Neural cell (in vitro differentiated cells): Measurements from ENCODE around the gene A2ML1. TPM values are rescaled to one million over a fixed set of nuclear protein-coding genes. Genes with fewer than 3 reads are reported as not detected.

Experiments used
- H2AFZ ChIP-seq: fragments of 200-600, 300-800 bp; sonication (generic), shearing (Covaris generic); 2 replicates; pipeline ENCODE4 v1.6.0; 2014; ENCODE audit warnings: low read depth, mild to moderate bottlenecking, antibody characterized with exemption, low read length, moderate library complexity
- H3F3A ChIP-seq: fragments of 200-600 bp; shearing (Covaris generic); 2 replicates; pipeline ENCODE4 v1.6.1; 2016; ENCODE audit warnings: mild to moderate bottlenecking, moderate library complexity, mixed read lengths, antibody characterized with exemption, low read length; ENCODE audit not compliant: insufficient read depth, poor library complexity, severe bottlenecking
- H3K27ac ChIP-seq: fragments of 200-600, 300-800 bp; sonication (generic), shearing (Covaris generic); 2 replicates; pipeline ENCODE4 v1.5.1; 2014; ENCODE audit warnings: mild to moderate bottlenecking, low read length, moderate library complexity
- H3K27me3 ChIP-seq: fragments of 300-800, 200-600 bp; sonication (generic), shearing (Covaris generic); 2 replicates; pipeline ENCODE4 v1.6.0; 2014; ENCODE audit warnings: mild to moderate bottlenecking, low read depth, low read length, moderate library complexity; ENCODE audit not compliant: insufficient read depth
- H3K36me3 ChIP-seq: fragments of 300-800, 200-600 bp; sonication (generic), shearing (Covaris generic); 2 replicates; pipeline ENCODE4 v1.5.1; 2014; ENCODE audit warnings: mild to moderate bottlenecking, antibody characterized with exemption, low read length, moderate library complexity; ENCODE audit not compliant: insufficient read depth
- H3K4me2 ChIP-seq: fragments of 300-800, 200-600 bp; sonication (generic), shearing (Covaris generic); 2 replicates; pipeline ENCODE4 v1.6.0; 2014; ENCODE audit warnings: mild to moderate bottlenecking, low read length
- H3K4me3 ChIP-seq: fragments of 300-800, 200-600 bp; sonication (generic), shearing (Covaris generic); 2 replicates; pipeline ENCODE4 v1.5.1; 2014; ENCODE audit warnings: mild to moderate bottlenecking, low read length, moderate library complexity
- H3K79me2 ChIP-seq: fragments of 200-600 bp; shearing (Covaris generic); replicated peaks from 2 replicates; pipeline ENCODE4 v1.6.0; 2014; ENCODE audit warnings: mild to moderate bottlenecking, low read length, moderate library complexity; ENCODE audit not compliant: insufficient read depth
- H3K9ac ChIP-seq: fragments of 300-800, 200-600 bp; sonication (generic), shearing (Covaris generic); 2 replicates; pipeline ENCODE4 v1.6.1; 2016; ENCODE audit warnings: mild to moderate bottlenecking, low read length, mixed read lengths
- H3K9me2 ChIP-seq: fragments of 200-600 bp; shearing (Covaris generic); 2 replicates; pipeline ENCODE4 v1.6.1; 2016; ENCODE audit warnings: mild to moderate bottlenecking, low read length, mixed read lengths; ENCODE audit not compliant: insufficient read depth
- H3K9me3 ChIP-seq: fragments of 200-600, 300-800 bp; sonication (generic), shearing (Covaris generic); 2 replicates; pipeline ENCODE4 v1.6.1; 2016; ENCODE audit warnings: mild to moderate bottlenecking, mixed run types, low read length, moderate library complexity, mixed read lengths
- H4K20me1 ChIP-seq: fragments of 200-600 bp; shearing (Covaris generic); 2 replicates; pipeline ENCODE4 v1.6.1; 2016; ENCODE audit warnings: mild to moderate bottlenecking, mixed run types; ENCODE audit not compliant: insufficient read depth
- EP300 ChIP-seq: fragments of 450-650 bp; conservative IDR thresholded peaks from 2 replicates; pipeline ENCODE4 v1.6.1; 2014; ENCODE audit warnings: antibody characterized with exemption, mild to moderate bottlenecking, moderate library complexity; ENCODE audit not compliant: poor library complexity, severe bottlenecking
- EZH2 ChIP-seq: fragments of 200-600, 300-800 bp; shearing (Covaris generic), sonication (generic); IDR thresholded peaks from 2 replicates; pipeline ENCODE4 v1.6.1; 2014; ENCODE audit warnings: antibody characterized with exemption, low read length, borderline replicate concordance, mild to moderate bottlenecking; ENCODE audit not compliant: insufficient read depth, poor library complexity, severe bottlenecking
- MXI1 ChIP-seq: fragments of 450-650 bp; conservative IDR thresholded peaks from 2 replicates; pipeline ENCODE4 v1.6.1; 2014; ENCODE audit warnings: antibody characterized with exemption, mild to moderate bottlenecking; ENCODE audit not compliant: poor library complexity, severe bottlenecking
- POLR2AphosphoS5 ChIP-seq: IDR thresholded peaks from 2 replicates; pipeline ENCODE4 v1.6.1; 2012
- RAD21 ChIP-seq: fragments of 450-650 bp; conservative IDR thresholded peaks from 2 replicates; pipeline ENCODE4 v1.6.1; 2014; ENCODE audit warnings: antibody characterized with exemption, mild to moderate bottlenecking, moderate library complexity
- SMC3 ChIP-seq: fragments of 450-650 bp; conservative IDR thresholded peaks from 2 replicates; pipeline ENCODE4 v1.6.1; 2014; ENCODE audit warnings: antibody characterized with exemption, mild to moderate bottlenecking, moderate library complexity; ENCODE audit not compliant: poor library complexity
- TAF1 ChIP-seq: IDR thresholded peaks from 2 replicates; pipeline ENCODE4 v1.6.1; 2012; ENCODE audit warnings: low read depth
- polyA plus RNA-seq: library from polyadenylated mRNA; depleted of rRNA; stranded (reverse); fragments of >200 nt; gene quantifications from 2 replicates; pipeline ENCODE4 v1.2.3, GENCODE V29; 2014
- TF ChIP-seq, protein P1 (sequence below): IDR thresholded peaks from 2 replicates; pipeline ENCODE4 v1.6.1; 2012; ENCODE audit warnings: borderline replicate concordance
- TF ChIP-seq, protein P2 (sequence below): fragments of 450-650 bp; IDR thresholded peaks from 2 replicates; pipeline ENCODE4 v1.5.1; 2014; ENCODE audit warnings: antibody characterized with exemption, mild to moderate bottlenecking, moderate library complexity; ENCODE audit not compliant: poor library complexity, severe bottlenecking

Gene A2ML1
- polyA plus RNA-seq, 1 donor from 2014 or later, result not detected

DNA sequence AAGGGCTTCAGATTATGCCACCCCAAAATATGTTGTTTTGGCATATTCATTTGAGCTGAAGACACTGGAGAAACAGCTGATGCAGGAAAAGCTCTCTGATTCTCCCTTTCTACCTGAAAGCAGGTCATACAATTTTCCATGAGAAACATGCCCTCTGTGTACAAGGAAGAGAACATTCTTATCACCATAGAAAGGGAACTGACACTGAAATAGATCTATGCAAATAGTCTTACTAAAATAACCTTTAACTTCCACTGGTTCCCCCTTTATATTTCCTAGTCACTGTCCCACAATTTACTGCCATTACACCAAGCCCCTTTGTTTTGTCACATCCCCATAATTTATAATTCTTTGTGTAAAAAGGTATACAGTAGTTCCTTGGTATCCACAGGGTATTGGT is 82.2 kb downstream of the A2ML1 start:
- no peak overlapping the region for H3K4me2 ChIP-seq
- H3K9me2 ChIP-seq, result no peaks in the 10 kb centered on the region
- H3K79me2 ChIP-seq, result no peaks in the 10 kb centered on the region
- no peak overlapping the region for H3K9ac ChIP-seq
- no peaks in the 10 kb centered on the region for H4K20me1 ChIP-seq
- no peak overlapping the region for H3K4me3 ChIP-seq
- no peaks in the 10 kb centered on the region for H3K27me3 ChIP-seq
- H3K27ac ChIP-seq, result no peak overlapping the region
- no peaks in the 10 kb centered on the region for H3F3A ChIP-seq
- no peak for TF ChIP-seq MXI1
- TF ChIP-seq, protein P1, sequence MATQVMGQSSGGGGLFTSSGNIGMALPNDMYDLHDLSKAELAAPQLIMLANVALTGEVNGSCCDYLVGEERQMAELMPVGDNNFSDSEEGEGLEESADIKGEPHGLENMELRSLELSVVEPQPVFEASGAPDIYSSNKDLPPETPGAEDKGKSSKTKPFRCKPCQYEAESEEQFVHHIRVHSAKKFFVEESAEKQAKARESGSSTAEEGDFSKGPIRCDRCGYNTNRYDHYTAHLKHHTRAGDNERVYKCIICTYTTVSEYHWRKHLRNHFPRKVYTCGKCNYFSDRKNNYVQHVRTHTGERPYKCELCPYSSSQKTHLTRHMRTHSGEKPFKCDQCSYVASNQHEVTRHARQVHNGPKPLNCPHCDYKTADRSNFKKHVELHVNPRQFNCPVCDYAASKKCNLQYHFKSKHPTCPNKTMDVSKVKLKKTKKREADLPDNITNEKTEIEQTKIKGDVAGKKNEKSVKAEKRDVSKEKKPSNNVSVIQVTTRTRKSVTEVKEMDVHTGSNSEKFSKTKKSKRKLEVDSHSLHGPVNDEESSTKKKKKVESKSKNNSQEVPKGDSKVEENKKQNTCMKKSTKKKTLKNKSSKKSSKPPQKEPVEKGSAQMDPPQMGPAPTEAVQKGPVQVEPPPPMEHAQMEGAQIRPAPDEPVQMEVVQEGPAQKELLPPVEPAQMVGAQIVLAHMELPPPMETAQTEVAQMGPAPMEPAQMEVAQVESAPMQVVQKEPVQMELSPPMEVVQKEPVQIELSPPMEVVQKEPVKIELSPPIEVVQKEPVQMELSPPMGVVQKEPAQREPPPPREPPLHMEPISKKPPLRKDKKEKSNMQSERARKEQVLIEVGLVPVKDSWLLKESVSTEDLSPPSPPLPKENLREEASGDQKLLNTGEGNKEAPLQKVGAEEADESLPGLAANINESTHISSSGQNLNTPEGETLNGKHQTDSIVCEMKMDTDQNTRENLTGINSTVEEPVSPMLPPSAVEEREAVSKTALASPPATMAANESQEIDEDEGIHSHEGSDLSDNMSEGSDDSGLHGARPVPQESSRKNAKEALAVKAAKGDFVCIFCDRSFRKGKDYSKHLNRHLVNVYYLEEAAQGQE, result no peak
- no peak for TF ChIP-seq EP300
- TF ChIP-seq EZH2, result no peak
- TF ChIP-seq TAF1, result no peak
- no peak for TF ChIP-seq SMC3
- TF ChIP-seq RAD21, result no peak
- TF ChIP-seq, protein P2, sequence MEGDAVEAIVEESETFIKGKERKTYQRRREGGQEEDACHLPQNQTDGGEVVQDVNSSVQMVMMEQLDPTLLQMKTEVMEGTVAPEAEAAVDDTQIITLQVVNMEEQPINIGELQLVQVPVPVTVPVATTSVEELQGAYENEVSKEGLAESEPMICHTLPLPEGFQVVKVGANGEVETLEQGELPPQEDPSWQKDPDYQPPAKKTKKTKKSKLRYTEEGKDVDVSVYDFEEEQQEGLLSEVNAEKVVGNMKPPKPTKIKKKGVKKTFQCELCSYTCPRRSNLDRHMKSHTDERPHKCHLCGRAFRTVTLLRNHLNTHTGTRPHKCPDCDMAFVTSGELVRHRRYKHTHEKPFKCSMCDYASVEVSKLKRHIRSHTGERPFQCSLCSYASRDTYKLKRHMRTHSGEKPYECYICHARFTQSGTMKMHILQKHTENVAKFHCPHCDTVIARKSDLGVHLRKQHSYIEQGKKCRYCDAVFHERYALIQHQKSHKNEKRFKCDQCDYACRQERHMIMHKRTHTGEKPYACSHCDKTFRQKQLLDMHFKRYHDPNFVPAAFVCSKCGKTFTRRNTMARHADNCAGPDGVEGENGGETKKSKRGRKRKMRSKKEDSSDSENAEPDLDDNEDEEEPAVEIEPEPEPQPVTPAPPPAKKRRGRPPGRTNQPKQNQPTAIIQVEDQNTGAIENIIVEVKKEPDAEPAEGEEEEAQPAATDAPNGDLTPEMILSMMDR, result no peak
- H3K9me3 ChIP-seq, result no peaks in the 10 kb centered on the region
- H2AFZ ChIP-seq, result no peak overlapping the region
- H3K36me3 ChIP-seq, result no peaks in the 10 kb centered on the region

GRCh38 chr12:8905546-8905945 is 83.1 kb downstream of the A2ML1 start:
- Histone ChIP-seq H3K4me2 (no peak overlapping the region), H4K20me1 (no peaks in the 10 kb centered on the region), H3K9me2 (no peaks in the 10 kb centered on the region), H3K36me3 (no peaks in the 10 kb centered on the region), H2AFZ (no peak overlapping the region), H3F3A (no peaks in the 10 kb centered on the region), H3K79me2 (no peaks in the 10 kb centered on the region), H3K4me3 (no peak overlapping the region), H3K9ac (no peak overlapping the region), H3K9me3 (no peaks in the 10 kb centered on the region), H3K27ac (no peak overlapping the region), H3K27me3 (no peaks in the 10 kb centered on the region)
- TF ChIP-seq TAF1 (no peak), RAD21 (no peak), EZH2 (no peak), POLR2AphosphoS5 (no peak), SMC3 (no peak), EP300 (no peak), MXI1 (no peak)
- TF ChIP-seq, protein P1, result no peak
- TF ChIP-seq, protein P2, result no peak
